Ovary (tissue), 9 donors: Measurements from ENCODE around the gene ARHGEF1. TPM values are rescaled to one million over a fixed set of nuclear protein-coding genes. Genes with fewer than 3 reads are reported as not detected.

Experiments
- microRNA-seq, 3 donors: library from miRNA; unstranded; fragments of <30 nt; microRNA quantifications; one replicate each; pipeline versions ENCODE4 to v1.2.0, GENCODE V29; 2019 to 2020
- polyA plus RNA-seq, 2 donors: library from polyadenylated mRNA; stranded (reverse); fragments of 200-250 nt in 1 of 2; fragments of 350-450 nt in 1 of 2; fragmentation: Illumina TruSeq in 1 of 2; extraction: RNeasy Lipid Tissue Mini Kit (QIAGEN cat#74804) in 1 of 2; gene quantifications; one replicate each; pipeline ENCODE4 v1.2.3, GENCODE V29; 2013 to 2014
- small RNA-seq: library from RNA; depleted of rRNA; stranded (forward); fragments of <200 nt; gene quantifications from one replicate; pipeline ENCODE3, GENCODE V24; 2016
- total RNA-seq, 7 donors: library from RNA; depleted of rRNA in 2 of 7; stranded (reverse); fragments of >200 nt in 2 of 7; fragmentation: NEBNext Ultra II Directional in 3 of 7; extraction: Animal tissue kit (Norgen Biotek cat#: 25700) in 3 of 7; gene quantifications; one replicate each; pipeline versions ENCODE4 v1.1.0 to v1.2.4, GENCODE V29; 2016 to 2023
- donor health status: DM: no; HTN: no; CAD: no; lungs with moderate emphysema.
- donor health status: DM: no; HTN: no; CAD: no.
- donor health status: Bipolar disorder and iron deficiency.
- donor health status: DM: yes; HTN: yes; CAD: no.
- donor health status: DM: no; HTN: no; CAD: no.
- donor health status: DM: yes; HTN: yes; CAD: no.

The ARHGEF1 gene
- total and polyA plus RNA-seq, 9 donors, result 7.9 to 97.5 (median 56.6) TPM

Small RNA genes lying within 50 kb of the gene (microRNA-seq; reads per million reads assigned to microRNA genes)
- 0 reads per million in 3 donors for gene MIR6797

Small RNA genes lying within 50 kb of the gene (small RNA-seq; reads per million reads assigned to genes)
- gene MIR6797, result not detected

Other genes starting within 250 kb of the ARHGEF1 start
- under 1 TPM in 2 of 7 donors, not detected in 5; 0.08 to 0.55 TPM for gene CEACAM7, start 194.9 kb upstream of the ARHGEF1 start, total RNA-seq
- gene CEACAM7, start 194.9 kb upstream of the ARHGEF1 start, polyA plus RNA-seq, result not detected
- 1 to 10 TPM in 2 of 7 donors, under 1 TPM in 1, not detected in 4; 0.27 to 1.5 (median 1.3) TPM for gene CEACAM5, start 174.6 kb upstream of the ARHGEF1 start, total RNA-seq
- gene CEACAM5, start 174.6 kb upstream of the ARHGEF1 start, polyA plus RNA-seq, result not detected
- under 1 TPM in 4 of 7 donors, not detected in 3; 0.10 to 0.84 (median 0.29) TPM for gene CEACAM6, start 127.7 kb upstream of the ARHGEF1 start, total RNA-seq
- under 1 TPM in 1 of 2 donors, not detected in 1; 0.07 TPM for gene CEACAM6, start 127.7 kb upstream of the ARHGEF1 start, polyA plus RNA-seq
- gene CEACAM3, start 86.6 kb upstream of the ARHGEF1 start, total RNA-seq, result not detected
- under 1 TPM in 1 of 2 donors, not detected in 1; 0.62 TPM for gene CEACAM3, start 86.6 kb upstream of the ARHGEF1 start, polyA plus RNA-seq
- gene LYPD4, start 38.5 kb upstream of the ARHGEF1 start, total RNA-seq, result not detected
- not detected for gene LYPD4, start 38.5 kb upstream of the ARHGEF1 start, polyA plus RNA-seq
- gene DMRTC2, start 38.1 kb upstream of the ARHGEF1 start, total RNA-seq, result not detected
- gene DMRTC2, start 38.1 kb upstream of the ARHGEF1 start, polyA plus RNA-seq, result under 1 TPM in 1 of 2 donors, not detected in 1; 0.07 TPM
- gene RPS19, start 22.9 kb upstream of the ARHGEF1 start, total RNA-seq, result 1,000 to 10,000 TPM; 2,441 to 3,427 (median 2,873) TPM
- gene RPS19, start 22.9 kb upstream of the ARHGEF1 start, polyA plus RNA-seq, result 1,000 to 10,000 TPM; 1,030 to 3,960 TPM
- gene CD79A, start 5.9 kb upstream of the ARHGEF1 start, total RNA-seq, result 1 to 10 TPM in 3 of 7 donors, under 1 TPM in 3, not detected in 1; 0.25 to 1.4 (median 0.83) TPM
- gene CD79A, start 5.9 kb upstream of the ARHGEF1 start, polyA plus RNA-seq, result under 1 TPM; 0.41 to 0.68 TPM
- 1 to 10 TPM in 1 of 7 donors, under 1 TPM in 6; 0.11 to 1.3 (median 0.50) TPM for gene ERFL, start 45.3 kb downstream of the ARHGEF1 start, total RNA-seq
- under 1 TPM in 1 of 2 donors, not detected in 1; 0.24 TPM for gene ERFL, start 45.3 kb downstream of the ARHGEF1 start, polyA plus RNA-seq
- 100 to 1,000 TPM; 120 to 206 (median 147) TPM for gene RABAC1, start 76.1 kb downstream of the ARHGEF1 start, total RNA-seq
- gene RABAC1, start 76.1 kb downstream of the ARHGEF1 start, polyA plus RNA-seq, result 100 to 1,000 TPM in 1 of 2 donors, 10 to 100 TPM in 1; 21.2 to 224 TPM
- gene ATP1A3, start 111.0 kb downstream of the ARHGEF1 start, total RNA-seq, result under 1 TPM in 1 of 7 donors, not detected in 6; 0.32 TPM
- under 1 TPM; 0.02 to 0.33 TPM for gene ATP1A3, start 111.0 kb downstream of the ARHGEF1 start, polyA plus RNA-seq
- 10 to 100 TPM in 2 of 7 donors, 1 to 10 TPM in 5; 1.7 to 16.3 (median 3.7) TPM for gene GRIK5, start 187.0 kb downstream of the ARHGEF1 start, total RNA-seq
- 1 to 10 TPM; 2.9 to 5.3 TPM for gene GRIK5, start 187.0 kb downstream of the ARHGEF1 start, polyA plus RNA-seq
- gene ZNF574, start 193.0 kb downstream of the ARHGEF1 start, total RNA-seq, result 10 to 100 TPM; 10.3 to 24.6 (median 18.2) TPM
- gene ZNF574, start 193.0 kb downstream of the ARHGEF1 start, polyA plus RNA-seq, result 10 to 100 TPM in 1 of 2 donors, 1 to 10 TPM in 1; 2.4 to 14.9 TPM
- gene POU2F2, start 249.3 kb downstream of the ARHGEF1 start, total RNA-seq, result 1 to 10 TPM in 4 of 7 donors, under 1 TPM in 2, not detected in 1; 0.72 to 4.3 (median 1.4) TPM
- 1 to 10 TPM in 1 of 2 donors, under 1 TPM in 1; 0.52 to 1.2 TPM for gene POU2F2, start 249.3 kb downstream of the ARHGEF1 start, polyA plus RNA-seq